SK-N-SH (cell line): Measurements from ENCODE around the gene CCL15. TPM values are rescaled to one million over a fixed set of nuclear protein-coding genes. Genes with fewer than 3 reads are reported as not detected.

Experiments used
- CTCF ChIA-PET: fragments of 300-600, 350-600 bp; formaldehyde crosslinking; extraction: SDS; loops from one replicate; lab custom pipeline; 2021; lab: Yijun Ruan, JAX
- POLR2A ChIA-PET: fragments of 350-600 bp; sonication (Branson Sonifier 250); formaldehyde crosslinking; extraction: SDS; loops from one replicate; lab custom pipeline; 2020; ENCODE audit warnings: antibody characterized with exemption, inconsistent platforms; lab: Yijun Ruan, JAX
- DNase-seq: peaks from one replicate; pipeline ENCODE4 v3.0.0; 2012
- H2AFZ ChIP-seq: fragments of 200-600 bp; sonication (generic); 2 replicates; pipeline ENCODE4 v1.8.1; 2016; ENCODE audit warnings: antibody characterized with exemption, mild to moderate bottlenecking, low read depth
- H3F3A ChIP-seq: fragments of 200-600 bp; sonication (generic); replicated peaks from 2 replicates; pipeline ENCODE3; 2016; ENCODE audit warnings: antibody characterized with exemption, mild to moderate bottlenecking; ENCODE audit not compliant: insufficient read depth
- H3K27ac ChIP-seq, 2 experiments: fragments of 200-500 bp in 1 of 2; fragments of 200-600 bp in 1 of 2; sonication (Bioruptor generic) in 1 of 2; sonication (generic), shearing (Covaris generic) in 1 of 2; 2 replicates each; pipeline versions ENCODE4 v1.5.1 to v1.6.1; 2014 to 2016; ENCODE audit warnings: low read depth in 2 of 2, inconsistent platforms in 1 of 2, low read length in 1 of 2, mild to moderate bottlenecking in 1 of 2, mixed read lengths in 1 of 2
- H3K27me3 ChIP-seq: fragments of 200-600 bp; sonication (generic), shearing (Covaris generic); 2 replicates; pipeline ENCODE4 v1.6.1; 2016; ENCODE audit warnings: mixed run types; ENCODE audit not compliant: insufficient read depth
- H3K36me3 ChIP-seq, 2 experiments: fragments of 200-500 bp in 1 of 2; fragments of 200-600 bp in 1 of 2; sonication (Bioruptor generic) in 1 of 2; sonication (generic) in 1 of 2; replicated peaks in 1 of 2; 2 replicates each; pipeline versions ENCODE3 to v1.5.1; 2014 to 2016; ENCODE audit warnings: low read length in 1 of 2, mild to moderate bottlenecking in 1 of 2; ENCODE audit not compliant: insufficient read depth in 2 of 2, control insufficient read depth in 1 of 2
- H3K4me1 ChIP-seq, 2 experiments: fragments of 200-500 bp in 1 of 2; fragments of 200-600 bp in 1 of 2; sonication (Bioruptor generic) in 1 of 2; sonication (generic), shearing (Covaris generic) in 1 of 2; 2 replicates each; pipeline versions ENCODE4 v1.5.1 to v1.6.1; 2014 to 2016; ENCODE audit warnings: low read depth in 1 of 2, low read length in 1 of 2, mixed run types in 1 of 2; ENCODE audit not compliant: insufficient read depth in 2 of 2, control insufficient read depth in 1 of 2
- H3K4me2 ChIP-seq: fragments of 200-600 bp; sonication (generic), shearing (Covaris generic); 2 replicates; pipeline ENCODE4 v1.6.1; 2017; ENCODE audit warnings: mixed run types
- H3K4me3 ChIP-seq, 2 experiments: fragments of 200-500 bp in 1 of 2; fragments of 200-600 bp in 1 of 2; sonication (Bioruptor generic) in 1 of 2; sonication (generic), shearing (Covaris generic) in 1 of 2; 2 replicates each; pipeline versions ENCODE4 v1.5.1 to v1.8.1; 2014 to 2016; ENCODE audit warnings: low read depth in 2 of 2, inconsistent platforms in 1 of 2, low read length in 1 of 2, mild to moderate bottlenecking in 1 of 2, mixed read lengths in 1 of 2, moderate library complexity in 1 of 2
- H3K79me2 ChIP-seq: fragments of 200-600 bp; sonication (generic); 2 replicates; pipeline ENCODE4 v1.8.1; 2017; ENCODE audit warnings: mild to moderate bottlenecking; ENCODE audit not compliant: insufficient read depth
- H3K9ac ChIP-seq: fragments of 200-600 bp; sonication (generic); 2 replicates; pipeline ENCODE4 v1.6.1; 2017; ENCODE audit warnings: mixed run types
- H3K9me2 ChIP-seq: fragments of 200-600 bp; sonication (generic); 2 replicates; pipeline ENCODE4 v1.6.1; 2017; ENCODE audit warnings: mixed run types
- H3K9me3 ChIP-seq: fragments of 200-600 bp; sonication (generic); 2 replicates; pipeline ENCODE4 v1.6.1; 2017; ENCODE audit warnings: mixed run types, mild to moderate bottlenecking, moderate library complexity
- H4K20me1 ChIP-seq: fragments of 200-600 bp; sonication (generic); 2 replicates; pipeline ENCODE4 v1.6.1; 2017; ENCODE audit warnings: mild to moderate bottlenecking, mixed run types; ENCODE audit not compliant: insufficient read depth
- CHD2 ChIP-seq: fragments of 150-350 bp; IDR thresholded peaks from 2 replicates; pipeline ENCODE4 v1.6.1; 2018; ENCODE audit warnings: low read length; ENCODE audit not compliant: partially characterized antibody
- EP300 ChIP-seq, 2 experiments: IDR thresholded peaks; 2 replicates each; pipeline versions ENCODE4 v1.4.0 to v1.6.1; 2012; ENCODE audit warnings: borderline replicate concordance in 1 of 2, low read depth in 1 of 2, low read length in 1 of 2
- FOXJ3 ChIP-seq: sonication (generic); formaldehyde crosslinking; IDR thresholded peaks from 2 replicates; pipeline ENCODE4 v1.5.1; 2020; ENCODE audit warnings: mild to moderate bottlenecking, missing genetic modification reagents
- FOXM1 ChIP-seq: IDR thresholded peaks from 2 replicates; pipeline ENCODE4 v1.4.0; 2012; ENCODE audit warnings: low read depth, mild to moderate bottlenecking
- JUND ChIP-seq: IDR thresholded peaks from 2 replicates; pipeline ENCODE4 v1.4.0; 2012
- NFIC ChIP-seq: IDR thresholded peaks from 2 replicates; pipeline ENCODE4 v1.4.0; 2012; ENCODE audit warnings: borderline replicate concordance
- NRF1 ChIP-seq: IDR thresholded peaks from 2 replicates; pipeline ENCODE4 v1.6.1; 2012; ENCODE audit warnings: low read depth, mild to moderate bottlenecking, low read length
- POLR2AphosphoS5 ChIP-seq: IDR thresholded peaks from 2 replicates; pipeline ENCODE4 v1.6.1; 2012; ENCODE audit warnings: low read depth, low read length
- RAD21 ChIP-seq: IDR thresholded peaks from 2 replicates; pipeline ENCODE4 v1.6.1; 2012; ENCODE audit warnings: mild to moderate bottlenecking, low read length
- RCOR1 ChIP-seq: fragments of 150-350 bp; IDR thresholded peaks from 2 replicates; pipeline ENCODE4 v1.6.1; 2017; ENCODE audit warnings: antibody characterized with exemption, low read length
- REST ChIP-seq: IDR thresholded peaks from 2 replicates; pipeline ENCODE4 v1.6.1; 2012; ENCODE audit warnings: mild to moderate bottlenecking, low read depth, low read length, moderate library complexity
- RFX5 ChIP-seq: IDR thresholded peaks from 2 replicates; pipeline ENCODE4 v1.6.1; 2012; ENCODE audit warnings: mild to moderate bottlenecking, improper control_type of control experiment, low read length
- SIN3A ChIP-seq: IDR thresholded peaks from 2 replicates; pipeline ENCODE4 v1.6.1; 2012; ENCODE audit warnings: low read depth, mild to moderate bottlenecking, low read length, moderate library complexity, borderline replicate concordance
- SMC3 ChIP-seq: IDR thresholded peaks from 2 replicates; pipeline ENCODE4 v1.6.1; 2012; ENCODE audit warnings: low read depth, low read length, improper control_type of control experiment
- TCF12 ChIP-seq: IDR thresholded peaks from 2 replicates; pipeline ENCODE4 v1.4.0; 2012
- USF2 ChIP-seq: fragments of 150-350 bp; IDR thresholded peaks from 2 replicates; pipeline ENCODE4 v1.6.1; 2017; ENCODE audit warnings: antibody characterized with exemption, low read length, low read depth, borderline replicate concordance
- WGBS: methylation state at CpG from one replicate; pipeline ENCODE4 v1.1.6; 2017; ENCODE audit warnings: low lambda C conversion rate; 5-methylcytosine and 5-hydroxymethylcytosine counted together
- polyA plus RNA-seq, 3 experiments: library from polyadenylated mRNA; depleted of rRNA; stranded (reverse); fragments of >200 nt; gene quantifications; 2 replicates each; pipeline ENCODE4 v1.2.3, GENCODE V29; 2012
- TF ChIP-seq, protein P1 (sequence below): IDR thresholded peaks from 2 replicates; pipeline ENCODE4; 2012
- TF ChIP-seq, protein P2 (sequence below): IDR thresholded peaks from 2 replicates; pipeline ENCODE4 v1.4.0; 2012; ENCODE audit warnings: low read depth, borderline replicate concordance

Gene CCL15
- polyA plus RNA-seq, 1 of the 3 experiments (the other 2 are of a cell fraction), result not detected

- H3F3A ChIP-seq, result no peaks in the 10 kb centered on the region
- no peak for DNase-seq
- 0% methylated on average over 2 of the region's 2 CpGs for WGBS
- no peaks in the 10 kb centered on the region for H3K4me1 ChIP-seq
- H3K4me3 ChIP-seq, result no peak overlapping the region
- no peaks in the 10 kb centered on the region for H3K79me2 ChIP-seq
- no peaks in the 10 kb centered on the region for H3K9me2 ChIP-seq
- H3K27me3 ChIP-seq, result no peaks in the 10 kb centered on the region
- H3K4me2 ChIP-seq, result no peak overlapping the region
- no peak overlapping the region for H3K27ac ChIP-seq
- H4K20me1 ChIP-seq, result no peaks in the 10 kb centered on the region
- ChIA-PET CTCF (no interaction called here), POLR2A (no interaction called here)
- no peaks in the 10 kb centered on the region for H3K36me3 ChIP-seq
- H3K9ac ChIP-seq, result no peak overlapping the region
- H2AFZ ChIP-seq, result no peak overlapping the region
- no peaks in the 10 kb centered on the region for H3K9me3 ChIP-seq
- TF ChIP-seq FOXM1, result no peak
Measured at GRCh38 chr17:36048066-36048465, 46.7 kb upstream of the CCL15 start.

- ChIA-PET POLR2A (no interaction called here), CTCF (no interaction called here)
- DNase-seq, result no peak
Measured at GRCh38 chr17:36036235-36036634, 34.9 kb upstream of the CCL15 start.

DNA sequence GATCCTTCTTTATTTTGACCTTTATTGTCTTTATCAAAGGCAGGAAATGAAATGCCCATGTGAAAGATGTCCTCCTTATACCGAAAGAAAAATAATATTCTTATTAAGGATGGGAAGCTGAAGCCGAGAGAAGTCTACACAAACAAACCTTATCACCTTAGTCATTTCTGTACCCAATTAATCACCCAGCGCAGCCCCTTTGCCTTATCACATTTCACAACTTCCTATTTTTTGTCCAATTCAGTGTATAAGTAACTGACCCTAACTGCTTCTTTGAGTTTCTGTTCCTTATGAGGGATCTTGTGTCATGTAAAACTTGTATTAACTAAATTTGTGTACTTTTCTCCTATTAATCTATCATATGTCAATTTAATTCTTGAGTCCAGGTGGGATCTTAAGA is 32.8 kb upstream of the CCL15 start:
- DNase-seq, result no peak
- Histone ChIP-seq H3K4me2 (no peak overlapping the region), H3K4me1 (no peaks in the 10 kb centered on the region), H3K79me2 (no peaks in the 10 kb centered on the region), H3K36me3 (no peaks in the 10 kb centered on the region), H3K9ac (no peak overlapping the region), H3K27me3 (no peaks in the 10 kb centered on the region; the same call in 1 of the 2 replicates), H3K9me3 (no peaks in the 10 kb centered on the region), H3F3A (no peaks in the 10 kb centered on the region), H2AFZ (no peak overlapping the region), H3K4me3 (no peak overlapping the region), H3K27ac (no peak overlapping the region), H4K20me1 (no peaks in the 10 kb centered on the region), H3K9me2 (no peaks in the 10 kb centered on the region)
- WGBS, result 3% methylated on average over 3 of the region's 3 CpGs
- POLR2A ChIA-PET, result no interaction called here
- CTCF ChIA-PET, result no interaction called here
- no peak for TF ChIP-seq FOXJ3
- TF ChIP-seq, protein P1, sequence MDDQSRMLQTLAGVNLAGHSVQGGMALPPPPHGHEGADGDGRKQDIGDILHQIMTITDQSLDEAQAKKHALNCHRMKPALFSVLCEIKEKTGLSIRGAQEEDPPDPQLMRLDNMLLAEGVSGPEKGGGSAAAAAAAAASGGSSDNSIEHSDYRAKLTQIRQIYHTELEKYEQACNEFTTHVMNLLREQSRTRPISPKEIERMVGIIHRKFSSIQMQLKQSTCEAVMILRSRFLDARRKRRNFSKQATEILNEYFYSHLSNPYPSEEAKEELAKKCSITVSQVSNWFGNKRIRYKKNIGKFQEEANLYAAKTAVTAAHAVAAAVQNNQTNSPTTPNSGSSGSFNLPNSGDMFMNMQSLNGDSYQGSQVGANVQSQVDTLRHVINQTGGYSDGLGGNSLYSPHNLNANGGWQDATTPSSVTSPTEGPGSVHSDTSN, result no peak
- TF ChIP-seq EP300 (IDR thresholded peaks at IDR 0.05; ENCODE audit: borderline replicate concordance in 1 of 2, low read depth in 1 of 2, low read length in 1 of 2), result no peak
- TF ChIP-seq POLR2AphosphoS5, result no peak
- no peak for TF ChIP-seq USF2
- no peak for TF ChIP-seq CHD2
- TF ChIP-seq JUND, result no peak
- TF ChIP-seq NFIC, result no peak
- no peak for TF ChIP-seq RAD21
- TF ChIP-seq, protein P2, sequence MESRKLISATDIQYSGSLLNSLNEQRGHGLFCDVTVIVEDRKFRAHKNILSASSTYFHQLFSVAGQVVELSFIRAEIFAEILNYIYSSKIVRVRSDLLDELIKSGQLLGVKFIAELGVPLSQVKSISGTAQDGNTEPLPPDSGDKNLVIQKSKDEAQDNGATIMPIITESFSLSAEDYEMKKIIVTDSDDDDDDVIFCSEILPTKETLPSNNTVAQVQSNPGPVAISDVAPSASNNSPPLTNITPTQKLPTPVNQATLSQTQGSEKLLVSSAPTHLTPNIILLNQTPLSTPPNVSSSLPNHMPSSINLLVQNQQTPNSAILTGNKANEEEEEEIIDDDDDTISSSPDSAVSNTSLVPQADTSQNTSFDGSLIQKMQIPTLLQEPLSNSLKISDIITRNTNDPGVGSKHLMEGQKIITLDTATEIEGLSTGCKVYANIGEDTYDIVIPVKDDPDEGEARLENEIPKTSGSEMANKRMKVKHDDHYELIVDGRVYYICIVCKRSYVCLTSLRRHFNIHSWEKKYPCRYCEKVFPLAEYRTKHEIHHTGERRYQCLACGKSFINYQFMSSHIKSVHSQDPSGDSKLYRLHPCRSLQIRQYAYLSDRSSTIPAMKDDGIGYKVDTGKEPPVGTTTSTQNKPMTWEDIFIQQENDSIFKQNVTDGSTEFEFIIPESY, result no peak
- no peak for TF ChIP-seq RFX5
- TF ChIP-seq RCOR1, result no peak
- no peak for TF ChIP-seq SMC3
- TF ChIP-seq REST, result no peak

More at GRCh38 chr17:36036235-36036634, 34.9 kb upstream of the CCL15 start:
- no peak overlapping the region for H3K4me2 ChIP-seq
- no peak overlapping the region for H3K9ac ChIP-seq
- H4K20me1 ChIP-seq, result no peaks in the 10 kb centered on the region
- H3K9me2 ChIP-seq, result no peaks in the 10 kb centered on the region
- TF ChIP-seq NRF1, result no peak
- no peak for TF ChIP-seq SIN3A
- no peak for TF ChIP-seq TCF12
- WGBS, result 11% methylated on average over 4 of the region's 4 CpGs
- no peak overlapping the region for H2AFZ ChIP-seq
- no peaks in the 10 kb centered on the region for H3K9me3 ChIP-seq
- no peak overlapping the region for H3K4me3 ChIP-seq
- no peaks in the 10 kb centered on the region for H3K36me3 ChIP-seq
- no peaks in the 10 kb centered on the region; the same call in 1 of the 2 replicates for H3K27me3 ChIP-seq
- no peaks in the 10 kb centered on the region for H3K4me1 ChIP-seq
- no peaks in the 10 kb centered on the region for H3K79me2 ChIP-seq
- H3F3A ChIP-seq, result no peaks in the 10 kb centered on the region
- no peak overlapping the region for H3K27ac ChIP-seq
